G401 (cell line): ENCODE results near the gene ASB11. TPM values are rescaled to one million over a fixed set of nuclear protein-coding genes. Genes with fewer than 3 reads are reported as not detected.
A peak's percentile ranks its signal among the peaks of the same experiment; 100 is the strongest.

ENCODE experiments used
- DNase-seq: peaks from one replicate; pipeline ENCODE4 v3.0.0-alpha.2; 2015; ENCODE audit warnings: low spot score
- in situ Hi-C: cut with HindIII; loops from 2 replicates; pipeline ENCODE4 v1.10.0; 2016; ENCODE audit warnings: low sequenced_read_pairs, mixed read lengths
- total RNA-seq: library from RNA; depleted of rRNA; stranded (reverse); fragments of >200 nt; shearing (Covaris generic); gene quantifications from 2 replicates; pipeline ENCODE4 v1.2.3, GENCODE V29; 2014; rRNA removed

ASB11 gene, protein sequence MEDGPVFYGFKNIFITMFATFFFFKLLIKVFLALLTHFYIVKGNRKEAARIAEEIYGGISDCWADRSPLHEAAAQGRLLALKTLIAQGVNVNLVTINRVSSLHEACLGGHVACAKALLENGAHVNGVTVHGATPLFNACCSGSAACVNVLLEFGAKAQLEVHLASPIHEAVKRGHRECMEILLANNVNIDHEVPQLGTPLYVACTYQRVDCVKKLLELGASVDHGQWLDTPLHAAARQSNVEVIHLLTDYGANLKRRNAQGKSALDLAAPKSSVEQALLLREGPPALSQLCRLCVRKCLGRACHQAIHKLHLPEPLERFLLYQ
- total RNA-seq = not detected in 2 replicates

GRCh38 chrX:15315509-15315908 lies at the start of gene ASB11:
Gene ASB11 (minus strand): TSS chrX:15315640. CDS start chrX:15315605, 35 bp downstream.
- no peak for DNase-seq
- in situ Hi-C loops = no loop called here

DNA sequence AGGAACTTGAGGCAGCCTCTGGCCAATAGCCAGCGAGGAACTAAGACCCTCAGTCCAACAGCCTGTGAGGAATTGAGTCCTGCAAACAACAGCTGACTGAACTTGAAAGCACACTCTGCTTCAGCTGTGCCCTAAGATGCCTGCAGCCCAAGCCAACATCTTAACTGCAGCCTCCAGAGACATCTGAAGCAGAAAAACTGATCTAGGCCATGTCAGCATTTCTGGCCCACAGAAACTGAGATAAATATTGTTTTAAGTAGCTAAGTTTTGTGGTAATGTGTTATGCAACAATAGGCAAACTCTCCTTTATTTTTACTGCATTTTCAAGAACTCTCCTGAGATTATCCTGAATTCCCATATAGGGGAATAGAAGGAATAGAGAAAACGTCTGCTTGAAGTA lies 44.3 kb upstream of the ASB11 start:
- in situ Hi-C loops = no loop called here
- no peak for DNase-seq

DNA sequence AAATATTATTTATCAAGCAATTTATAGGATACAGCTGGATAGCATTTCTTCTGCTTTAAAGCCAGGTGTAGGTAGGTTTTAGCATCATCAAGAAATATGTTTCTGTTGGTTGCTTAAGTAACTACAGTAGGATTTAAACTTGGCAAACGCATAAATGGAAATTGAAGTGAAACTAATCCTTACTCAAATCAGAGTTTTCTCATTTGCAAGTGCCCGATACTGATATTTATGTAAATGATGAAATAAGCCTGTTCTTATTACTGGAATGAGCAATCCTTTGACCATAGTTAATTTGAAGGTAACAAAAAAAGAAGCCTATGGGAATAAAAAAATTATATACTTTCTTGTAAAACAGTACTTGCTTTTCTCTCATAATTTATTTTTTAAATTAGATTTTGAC lies 43.1 kb upstream of the ASB11 start:
- DNase-seq = no peak
- in situ Hi-C loops = no loop called here

DNA sequence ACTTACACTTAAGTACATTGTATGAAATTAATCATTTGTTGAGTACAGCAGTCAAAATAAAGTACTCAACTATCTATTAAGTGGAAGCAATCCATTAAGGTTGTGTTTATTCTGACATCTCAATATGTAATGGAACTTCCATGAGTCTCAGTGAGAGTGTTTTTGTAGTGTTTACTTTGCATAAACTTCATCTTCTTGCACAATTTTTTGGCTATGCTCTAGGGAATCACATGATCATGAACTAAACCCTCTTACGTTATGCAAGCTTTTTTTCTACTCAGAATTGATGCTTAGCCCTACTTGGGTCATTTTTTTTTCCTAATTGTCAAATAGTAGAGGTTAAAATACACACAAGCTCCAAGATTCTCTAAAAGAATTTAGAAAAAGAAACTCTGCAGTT lies 41.0 kb upstream of the ASB11 start:
- in situ Hi-C loops = no loop called here
- DNase-seq = no peak

DNA sequence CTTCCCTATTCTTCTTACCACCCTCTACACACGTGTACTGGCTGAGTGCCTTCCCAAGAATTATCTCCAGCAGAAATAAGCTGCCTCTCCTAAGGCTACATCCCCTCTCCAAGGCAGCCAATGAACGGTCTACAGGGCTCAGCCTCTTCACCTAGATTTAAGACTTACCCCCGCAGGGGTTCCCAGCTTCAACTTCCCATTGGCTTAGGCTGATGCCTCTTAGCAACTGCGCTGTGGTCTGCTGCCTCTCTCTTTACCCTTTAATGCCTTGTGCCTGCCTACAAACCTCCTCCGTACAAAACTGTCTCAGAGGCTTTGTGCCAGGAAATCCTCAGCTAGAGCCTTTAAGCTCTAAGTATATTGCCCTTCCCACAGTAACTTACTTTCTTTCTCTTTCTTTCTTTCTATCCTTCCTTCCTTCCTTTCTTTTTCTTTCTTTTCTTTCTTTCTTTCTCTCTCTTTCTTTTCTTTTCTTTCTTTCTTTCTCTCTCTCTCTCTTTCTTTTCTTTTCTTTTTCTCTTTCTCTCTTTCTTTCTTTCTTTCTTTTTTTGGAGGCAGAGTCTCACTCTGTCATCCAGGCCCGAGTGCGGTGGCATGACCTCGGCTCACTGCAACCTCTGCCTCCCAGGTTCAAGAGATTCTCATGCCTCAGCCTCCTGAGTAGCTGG lies 35.0 kb upstream of the ASB11 start:
- DNase-seq = no peak
- in situ Hi-C loops = no loop called here

- in situ Hi-C loops = no loop called here
- peak; percentile 59 for DNase-seq
These were observed 33.6 kb upstream of the ASB11 start for GRCh38 chrX:15349046-15349445.

DNA sequence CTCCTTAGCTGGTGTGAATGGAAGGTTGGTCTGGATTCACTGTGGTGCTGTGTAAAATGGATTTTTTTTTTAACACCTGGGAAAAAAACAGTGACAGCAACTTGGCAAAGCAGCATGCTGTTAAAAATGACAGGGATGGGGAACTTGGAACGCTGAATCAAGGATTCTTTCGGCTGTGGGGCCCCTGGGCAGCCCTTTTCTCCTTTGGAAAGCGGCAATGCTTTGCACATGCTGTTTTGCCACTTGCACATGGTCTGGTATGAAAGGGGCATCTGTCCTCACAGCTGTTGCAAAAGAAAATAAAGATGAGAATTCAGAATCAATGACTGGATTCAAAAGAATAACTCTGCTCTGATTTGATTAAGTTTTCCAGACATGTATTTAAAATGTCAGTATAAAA lies 30.5 kb upstream of the ASB11 start:
- DNase-seq = no peak
- in situ Hi-C loops = no loop called here

DNA sequence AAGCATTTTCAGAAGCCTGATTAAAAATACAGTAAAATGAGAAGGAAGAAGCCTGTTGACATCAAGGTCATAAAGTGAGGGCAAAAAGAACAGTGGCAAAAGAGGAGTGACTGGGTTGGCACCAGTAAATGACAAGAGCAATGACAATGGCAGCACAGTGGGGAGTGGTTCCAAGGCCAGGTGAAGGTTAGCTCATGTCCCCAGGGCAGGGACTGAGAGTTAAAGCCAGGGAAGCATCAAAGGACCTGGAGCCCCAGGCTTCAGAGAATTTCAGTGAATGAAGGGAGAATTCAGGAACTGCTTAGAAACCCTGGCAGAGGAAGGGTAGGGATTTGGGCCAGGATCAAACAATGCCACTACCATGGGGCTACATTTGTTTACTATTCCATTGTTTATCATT lies 28.7 kb upstream of the ASB11 start:
- in situ Hi-C loops = no loop called here

GRCh38 chrX:15343075-15343476 lies 27.6 kb upstream of the ASB11 start:
- DNase-seq = no peak
- in situ Hi-C loops = no loop called here

More for the DNA sequence above, 28.7 kb upstream of the ASB11 start:
- DNase-seq = no peak

DNA sequence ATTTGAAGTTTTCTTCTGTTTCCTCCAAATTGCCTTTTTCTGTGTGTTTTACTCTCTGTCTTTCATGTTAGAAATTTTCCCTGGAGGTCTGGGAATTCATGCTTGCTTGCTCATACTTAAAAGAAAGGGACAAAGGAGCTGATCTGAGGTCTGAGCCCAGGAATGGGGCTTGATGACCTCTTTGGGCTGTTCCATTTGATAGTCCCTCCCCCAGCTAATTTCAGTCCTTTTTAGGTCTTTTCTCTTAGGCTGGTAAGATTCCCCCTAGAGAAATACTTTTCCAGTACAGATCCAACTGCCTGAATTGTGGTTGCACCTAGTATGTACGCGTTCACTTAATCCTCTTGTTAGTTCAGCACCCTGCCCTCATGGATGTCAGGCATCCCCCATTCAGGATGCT lies 25.4 kb upstream of the ASB11 start:
- in situ Hi-C loops = no loop called here
- no peak for DNase-seq

GRCh38 chrX:15336023-15336413 lies 20.6 kb upstream of the ASB11 start:
- in situ Hi-C loops = no loop called here
- no peak for DNase-seq

DNA sequence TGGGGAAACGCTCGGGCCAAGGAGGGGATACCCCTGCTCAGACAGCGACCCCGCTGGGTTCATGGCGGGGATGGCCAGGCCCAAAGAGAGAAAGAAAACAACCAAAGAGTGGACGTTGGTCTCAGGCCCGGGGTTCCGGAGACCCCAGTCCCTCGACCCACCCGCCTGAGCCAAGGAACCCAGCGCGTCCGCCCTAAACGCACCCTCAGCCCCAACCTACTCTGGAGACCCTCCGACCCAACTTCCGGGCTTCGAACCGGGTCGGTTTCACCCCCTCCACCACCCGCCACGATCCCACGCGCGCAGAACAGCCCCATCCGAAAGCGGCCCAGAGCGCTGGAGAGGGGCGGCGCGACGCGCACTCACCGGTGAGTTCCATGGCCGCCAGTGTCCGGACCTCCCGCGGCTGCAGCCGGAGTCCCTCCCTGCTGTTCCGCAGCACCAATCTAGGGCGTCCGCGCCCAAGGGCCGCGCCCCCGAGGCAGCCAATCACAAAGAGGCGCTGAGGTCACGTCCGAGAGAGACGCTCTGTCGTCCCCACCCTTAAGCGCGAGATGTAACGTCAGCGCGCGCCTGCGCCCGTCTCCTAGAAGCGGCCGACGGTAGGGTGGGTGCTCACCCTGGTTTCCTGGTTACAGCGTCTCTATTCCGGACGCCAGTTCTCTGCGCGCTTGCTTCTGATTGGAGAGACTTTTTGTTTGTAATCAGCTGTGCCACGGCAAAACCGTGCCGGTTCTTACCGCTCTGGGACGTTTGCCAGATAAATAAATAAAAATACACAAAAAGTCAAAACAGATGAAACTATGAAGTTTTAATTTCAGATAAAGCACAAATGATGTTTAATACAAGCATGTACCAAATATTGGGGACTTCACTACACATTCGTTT lies 19.9 kb upstream of the ASB11 start, which contains the start of gene PIGA:
Gene PIGA, minus strand, starts transcription at position 389 of the 888 bp plus-strand sequence. CDS start 3,593 bp downstream, outside the sequence.
- in situ Hi-C loops = no loop called here
- peak; percentile 96 for DNase-seq

DNA sequence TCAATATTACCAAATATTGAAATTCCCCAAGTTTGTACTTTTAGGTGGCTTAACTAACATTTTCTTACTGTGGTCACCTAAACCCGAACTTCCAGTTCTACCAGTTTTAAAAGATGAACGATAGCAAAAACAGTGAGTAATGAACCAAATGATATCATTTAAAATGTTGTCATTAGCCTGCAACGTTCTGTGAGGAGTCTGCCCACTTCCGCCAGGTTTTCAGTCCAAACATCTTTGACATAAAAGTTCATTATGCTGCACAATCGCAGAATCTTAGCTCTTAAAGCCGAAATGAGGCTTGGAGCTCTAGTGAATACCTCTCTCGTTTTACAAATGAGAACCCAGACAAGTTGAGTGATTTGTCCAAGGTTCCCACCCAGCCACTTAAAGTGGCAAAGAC lies 19.1 kb upstream of the ASB11 start:
- DNase-seq = no peak
- in situ Hi-C loops = no loop called here

DNA sequence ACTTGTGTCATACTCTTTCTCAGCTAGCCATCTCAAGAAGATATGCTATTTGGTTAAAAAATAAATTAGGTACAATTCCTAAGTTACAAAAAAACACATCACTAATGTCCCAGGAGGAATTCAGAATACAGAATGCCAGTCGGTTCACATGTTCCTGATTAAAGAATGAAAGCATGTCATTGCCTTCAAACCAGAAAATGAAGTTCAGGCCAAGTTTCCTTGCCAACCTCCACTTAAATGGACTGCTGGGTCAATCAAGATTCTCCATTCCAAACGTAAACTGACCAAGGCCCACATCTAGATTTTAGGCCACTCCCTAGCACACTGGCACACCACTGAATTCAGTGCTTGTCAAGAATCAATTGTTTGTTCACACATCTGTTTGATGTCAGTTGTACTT lies 13.4 kb upstream of the ASB11 start:
- in situ Hi-C loops = no loop called here
- DNase-seq = no peak

DNA sequence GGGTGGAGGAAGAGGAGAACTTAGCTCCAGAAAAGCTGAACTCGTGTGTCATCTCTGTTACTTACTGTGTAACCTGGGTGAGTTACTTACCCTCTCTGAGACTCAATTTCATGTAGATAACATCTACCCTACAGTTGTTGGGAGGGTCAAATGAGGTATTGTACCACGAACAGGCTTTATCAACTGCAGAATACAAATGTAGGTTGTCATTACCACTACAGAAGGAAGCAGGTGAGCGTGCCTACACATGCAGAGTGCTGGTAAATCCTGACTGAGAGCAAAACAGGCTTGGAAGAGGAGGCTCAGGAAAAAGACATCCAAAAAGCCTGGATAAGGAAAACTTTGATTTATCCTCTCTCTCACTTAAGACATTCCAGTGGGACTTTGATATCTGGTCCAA lies 12.7 kb upstream of the ASB11 start:
- no peak for DNase-seq
- in situ Hi-C loops = no loop called here

DNA sequence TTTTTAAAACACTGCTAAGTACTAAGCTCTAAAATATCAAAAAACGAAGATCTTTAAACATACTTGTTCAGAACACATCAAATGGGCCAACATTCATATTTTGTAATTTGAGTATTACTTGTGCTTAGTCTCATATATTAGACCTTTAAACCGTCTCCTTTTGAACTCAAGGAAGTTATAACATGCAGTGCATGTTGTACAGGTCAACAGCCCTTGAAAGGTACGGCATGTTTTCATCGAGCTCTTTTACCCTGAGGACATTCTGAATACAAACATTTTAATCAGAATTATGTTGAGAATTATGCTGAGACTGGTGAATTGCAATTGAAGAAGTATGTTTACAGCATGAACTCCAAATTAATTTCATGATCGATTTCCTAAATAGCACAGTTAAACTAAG lies 7.0 kb upstream of the ASB11 start:
- in situ Hi-C loops = no loop called here
- no peak for DNase-seq

DNA sequence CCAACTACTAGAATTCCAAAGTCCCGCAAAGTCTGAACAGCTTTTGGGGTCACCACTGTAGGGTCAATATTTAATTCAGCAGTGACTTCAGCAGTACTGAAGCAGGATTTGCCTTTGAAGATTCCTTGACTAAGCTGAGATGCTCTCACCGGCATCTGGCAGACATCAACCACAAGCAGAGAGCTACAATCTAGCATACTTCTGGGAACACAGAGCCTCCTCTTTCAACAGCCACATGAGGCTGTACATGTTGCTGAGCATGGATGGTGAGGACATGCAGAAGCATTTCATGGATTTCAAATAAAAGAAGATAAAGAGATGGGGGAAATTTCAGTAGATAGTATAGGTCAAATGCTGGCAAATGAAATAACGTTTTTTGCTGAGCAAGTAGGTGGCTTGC lies 6.6 kb upstream of the ASB11 start:
- DNase-seq = no peak
- in situ Hi-C loops = no loop called here

DNA sequence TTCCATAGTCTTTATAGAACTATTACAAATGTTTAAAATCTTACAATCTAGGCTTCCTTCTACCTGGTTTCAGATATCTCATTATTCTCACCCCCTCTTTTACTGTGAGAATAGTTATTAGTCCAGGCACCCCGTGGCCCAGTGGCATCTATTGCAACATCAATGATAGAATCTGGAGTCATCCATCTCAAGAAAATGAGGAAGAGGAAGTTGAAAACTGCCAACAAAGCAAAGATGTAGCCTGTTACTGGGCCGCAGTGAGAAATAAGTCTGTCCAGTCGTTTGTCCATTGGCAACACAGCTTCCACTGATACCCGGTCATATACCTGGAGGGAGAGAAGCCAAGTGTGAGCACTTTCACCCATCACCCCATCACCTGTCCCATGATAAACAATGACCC lies 6.0 kb upstream of the ASB11 start:
- in situ Hi-C loops = no loop called here
- no peak for DNase-seq

DNA sequence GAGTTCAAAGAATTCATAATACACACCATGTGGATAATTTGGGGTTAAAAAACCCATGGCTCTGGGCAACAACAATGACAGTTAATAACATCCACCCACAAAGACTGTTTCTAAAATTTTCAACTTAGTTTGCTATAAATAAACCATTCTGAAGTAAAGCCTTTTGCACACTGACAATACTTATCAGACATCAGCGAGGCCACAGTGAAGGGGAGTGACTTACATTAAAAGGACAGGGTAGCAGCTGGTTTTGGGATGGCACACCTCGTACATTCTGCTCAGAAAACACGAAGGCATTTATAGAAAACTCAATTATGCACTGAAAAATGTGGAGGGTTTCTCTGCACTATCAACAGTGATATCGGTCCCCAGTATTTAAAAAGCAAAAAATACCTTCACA lies 4.9 kb upstream of the ASB11 start:
- no peak for DNase-seq
- in situ Hi-C loops = no loop called here

- no peak for DNase-seq
- in situ Hi-C loops = no loop called here
These were observed 3.6 kb upstream of the ASB11 start for GRCh38 chrX:15319075-15319474.
